A673 (cell line): Measurements from ENCODE around the gene PM20D1.

Experiments
- CTCF ChIP-seq: fragments of 300-800, 200-600 bp; sonication (generic); conservative IDR thresholded peaks from 2 replicates; pipeline ENCODE4 v1.5.1; 2017; ENCODE audit warnings: low read depth, mild to moderate bottlenecking, antibody characterized with exemption, low read length, moderate library complexity, mixed read lengths
- EZH2 ChIP-seq: fragments of 200-600 bp; sonication (generic); IDR thresholded peaks from 2 replicates; pipeline ENCODE4 v1.6.1; 2017; ENCODE audit warnings: borderline replicate concordance, low read depth, mild to moderate bottlenecking, mixed read lengths, antibody characterized with exemption, low read length; ENCODE audit not compliant: poor library complexity, severe bottlenecking

- TF ChIP-seq CTCF (no peak), EZH2 (no peak)
Observed at GRCh38 chr1:205804605-205805004, 45.3 kb downstream of the PM20D1 start.
